Right ventricle myocardium inferior (tissue), 1 donor: ENCODE results near the gene SGPP1. TPM values are rescaled to one million over a fixed set of nuclear protein-coding genes. Genes with fewer than 3 reads are reported as not detected.
"Not testable (repeated sequence)": the region's sequence is repeated elsewhere in the genome, so short reads cannot be mapped to it uniquely, and the experiment has no call there.

Experiments used
- ATAC-seq: fragments of 200-7000 bp; cut with Tn5 transposase; one replicate; pipeline ENCODE4 v1.9.1; 2020; ENCODE audit warnings: mild to moderate bottlenecking, moderate library complexity
- DNase-seq: peaks from one replicate; pipeline ENCODE4 v3.0.0; 2021; ENCODE audit errors: missing footprints
- intact Hi-C: fragments of 100-400 bp; cut with DNase I; formaldehyde crosslinking; loops from one replicate; pipeline ENCODE4 v1.11.0; 2022
- long read RNA-seq: library from polyadenylated mRNA; unstranded; transcript quantifications from one replicate; pipeline ENCODE4 v2.0.0, GENCODE V29; 2021
- total RNA-seq: library from RNA; stranded (reverse); fragmentation: NEBNext Ultra II Directional; extraction: Animal tissue kit (Norgen Biotek cat#: 25700); gene quantifications from one replicate; pipeline ENCODE4 v1.2.1, GENCODE V29; 2021
- donor health status: DM: no; HTN: yes; CAD: no; lungs with severe emphysema.

SGPP1 gene, protein sequence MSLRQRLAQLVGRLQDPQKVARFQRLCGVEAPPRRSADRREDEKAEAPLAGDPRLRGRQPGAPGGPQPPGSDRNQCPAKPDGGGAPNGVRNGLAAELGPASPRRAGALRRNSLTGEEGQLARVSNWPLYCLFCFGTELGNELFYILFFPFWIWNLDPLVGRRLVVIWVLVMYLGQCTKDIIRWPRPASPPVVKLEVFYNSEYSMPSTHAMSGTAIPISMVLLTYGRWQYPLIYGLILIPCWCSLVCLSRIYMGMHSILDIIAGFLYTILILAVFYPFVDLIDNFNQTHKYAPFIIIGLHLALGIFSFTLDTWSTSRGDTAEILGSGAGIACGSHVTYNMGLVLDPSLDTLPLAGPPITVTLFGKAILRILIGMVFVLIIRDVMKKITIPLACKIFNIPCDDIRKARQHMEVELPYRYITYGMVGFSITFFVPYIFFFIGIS
- 5.4 TPM for total RNA-seq
- long read RNA-seq, transcript SGPP1-201 (3 exons, 3,312 nt) = major isoform, 6 of 7 reads
- long read RNA-seq, partial matches to known transcripts = 0 of 7 reads
- long read RNA-seq, other reads (novel, unspliced or antisense) = 1 of 7 reads

GRCh38 chr14:63727736-63728728 lies at the start of gene SGPP1:
TSS of gene SGPP1 (minus strand) at chr14:63728065. CDS start at chr14:63727944, 121 bp downstream.
- intact Hi-C loops = loop anchor here (5.0 kb wide), 1 partner anchor 86 kb away; the partner anchor contains the start of gene WDR89

DNA sequence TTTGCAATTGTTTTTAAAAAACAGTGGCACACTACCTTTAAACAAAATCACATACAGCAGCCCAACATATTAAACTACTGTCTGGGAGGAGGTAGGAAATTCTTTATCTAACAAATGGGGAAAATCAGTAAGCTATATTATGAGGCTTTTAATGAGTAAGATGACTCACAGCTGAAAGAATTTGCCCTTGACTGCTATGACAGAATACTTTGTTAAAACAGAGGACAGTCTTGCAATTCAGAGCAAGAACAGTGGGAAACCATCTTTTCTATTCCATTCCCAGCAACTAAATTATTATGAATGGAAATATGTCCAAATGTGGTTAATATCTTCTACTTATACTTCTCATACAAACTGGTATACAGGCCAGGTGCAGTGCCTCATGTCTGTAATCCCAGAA lies 49.2 kb upstream of the SGPP1 start:
- ATAC-seq = no peak
- intact Hi-C loops = no loop called here

More at GRCh38 chr14:63727736-63728728, at the start of gene SGPP1:
- ATAC-seq (peak; percentile 96), DNase-seq (peak; percentile 93)

DNA sequence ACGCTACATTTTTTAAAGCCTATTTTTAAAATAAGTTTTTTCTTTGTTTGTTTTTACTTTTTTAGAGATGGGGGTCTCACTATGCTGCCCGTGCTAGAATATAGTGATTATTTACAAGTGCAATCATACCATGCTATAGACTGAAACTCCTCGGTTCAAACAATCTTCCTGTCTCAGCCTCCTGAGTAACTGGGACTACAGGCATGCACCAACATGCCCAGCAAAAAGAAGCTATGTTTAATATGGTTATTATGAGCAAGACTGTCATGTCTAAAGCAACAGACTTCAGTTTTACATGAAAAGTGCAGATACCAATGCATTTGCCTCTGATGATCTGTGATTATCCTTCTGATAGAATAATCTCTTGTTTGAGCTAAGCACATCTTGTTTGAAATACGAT lies 45.6 kb upstream of the SGPP1 start:
- intact Hi-C loops = no loop called here
- ATAC-seq (no peak), DNase-seq (no peak)

More for the DNA sequence above, 49.2 kb upstream of the SGPP1 start:
- no peak for DNase-seq

- no peak for DNase-seq
- no peak for ATAC-seq
- intact Hi-C loops = no loop called here
Observed at GRCh38 chr14:63770187-63770807, 42.4 kb upstream of the SGPP1 start.

- intact Hi-C loops = loop anchor here (5.0 kb wide), 1 partner anchor 379 kb away; no protein-coding TSS in a partner anchor
- no peak for ATAC-seq
- no peak for DNase-seq
Observed at GRCh38 chr14:63766611-63767010, 38.7 kb upstream of the SGPP1 start.

- intact Hi-C loops = loop anchor here (5.0 kb wide), 1 partner anchor 377 kb away; no protein-coding TSS in a partner anchor
- DNase-seq (no peak), ATAC-seq (no peak)
Observed at GRCh38 chr14:63764620-63765139, 36.8 kb upstream of the SGPP1 start.

- intact Hi-C loops = no loop called here
- DNase-seq (no peak), ATAC-seq (no peak)
Observed at GRCh38 chr14:63764103-63764502, 36.2 kb upstream of the SGPP1 start.

GRCh38 chr14:63761351-63762117 lies 33.7 kb upstream of the SGPP1 start:
- no peak for ATAC-seq
- intact Hi-C loops = no loop called here

DNA sequence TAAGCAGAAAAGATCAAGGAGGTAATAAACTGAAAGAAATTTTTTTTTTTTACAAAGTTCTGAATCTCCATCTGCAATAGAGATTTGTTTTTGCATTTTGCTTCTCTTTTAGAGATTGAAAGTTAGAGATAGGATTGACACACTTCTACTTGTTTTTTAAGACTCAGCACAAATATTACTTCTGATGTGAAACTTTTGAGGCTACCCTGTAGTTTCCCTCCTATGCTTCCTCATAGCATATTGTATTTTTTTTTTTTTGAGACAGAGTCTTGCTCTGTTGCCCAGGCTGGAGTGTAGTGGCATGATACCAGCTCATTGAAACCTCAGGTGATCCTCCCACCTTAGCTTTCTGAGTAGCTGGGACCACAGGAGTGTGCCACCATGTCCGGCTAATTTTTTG lies 32.1 kb upstream of the SGPP1 start:
- ATAC-seq (no peak), DNase-seq (no peak)
- intact Hi-C loops = no loop called here

More at GRCh38 chr14:63761351-63762117, 33.7 kb upstream of the SGPP1 start:
- DNase-seq = no peak

DNA sequence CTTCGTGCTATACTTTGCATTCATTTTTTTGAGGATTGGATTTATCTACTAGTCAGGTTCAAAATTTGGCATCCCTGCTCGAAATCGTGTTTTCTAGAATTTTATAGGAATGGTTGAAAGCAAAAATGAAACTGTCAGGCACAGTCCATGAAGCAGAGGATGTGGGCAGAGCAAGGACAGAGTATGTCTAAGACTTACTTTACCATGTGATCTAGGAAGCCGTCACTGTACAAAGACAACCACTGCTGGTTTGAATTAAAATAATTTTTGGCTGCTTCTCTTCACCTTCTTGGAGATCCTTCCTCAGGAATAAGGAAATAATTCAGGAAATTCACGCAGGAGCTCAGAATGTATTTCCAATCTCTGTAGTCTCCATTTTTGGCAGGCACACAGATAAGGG lies 31.6 kb upstream of the SGPP1 start:
- no peak for ATAC-seq
- DNase-seq = no peak
- intact Hi-C loops = no loop called here

DNA sequence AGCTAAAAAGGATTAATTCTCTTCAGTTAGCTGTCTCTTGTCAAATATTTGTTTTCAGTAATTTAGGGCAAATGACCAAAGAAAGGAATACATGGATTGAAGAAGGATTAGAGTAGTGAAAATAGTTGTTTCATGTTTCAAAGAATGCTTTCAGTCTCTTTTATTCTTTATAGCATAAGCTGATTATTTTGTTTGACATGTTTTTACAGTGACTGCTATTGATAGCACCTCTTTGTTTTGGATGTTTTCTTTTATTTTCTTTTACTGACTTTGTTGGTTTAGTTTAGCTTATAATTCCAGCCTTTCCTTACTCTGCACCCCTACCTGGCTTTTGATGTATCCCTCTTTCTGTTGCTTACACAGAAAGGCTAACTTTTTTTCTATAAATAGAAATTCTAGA lies 29.3 kb upstream of the SGPP1 start:
- intact Hi-C loops = no loop called here
- DNase-seq = no peak
- no peak for ATAC-seq

- ATAC-seq (no peak), DNase-seq (no peak)
- intact Hi-C loops = no loop called here
Observed at GRCh38 chr14:63752449-63753169, 24.7 kb upstream of the SGPP1 start.

GRCh38 chr14:63751076-63751475 lies 23.2 kb upstream of the SGPP1 start:
- intact Hi-C loops, DNase-seq, ATAC-seq: not testable (repeated sequence)

DNA sequence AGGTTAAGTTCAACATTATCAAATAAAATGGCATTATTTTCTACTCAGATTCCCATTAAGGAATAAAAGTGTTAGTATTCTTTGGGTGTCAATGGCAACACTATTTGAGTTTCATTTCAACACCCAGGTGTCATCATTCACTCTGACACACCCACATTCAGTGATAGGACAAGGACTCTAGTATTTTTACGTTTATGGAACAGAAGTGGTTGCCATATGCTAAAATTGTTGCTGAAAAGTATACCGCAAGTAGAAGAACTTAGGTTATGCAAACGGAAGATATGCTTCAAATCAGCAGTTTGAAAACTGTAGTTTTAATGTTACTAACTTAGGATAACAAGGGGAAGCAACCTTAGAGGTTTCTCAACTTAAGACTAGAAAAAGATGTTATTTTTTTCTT lies 20.0 kb upstream of the SGPP1 start:
- no peak for DNase-seq
- no peak for ATAC-seq
- intact Hi-C loops = no loop called here

DNA sequence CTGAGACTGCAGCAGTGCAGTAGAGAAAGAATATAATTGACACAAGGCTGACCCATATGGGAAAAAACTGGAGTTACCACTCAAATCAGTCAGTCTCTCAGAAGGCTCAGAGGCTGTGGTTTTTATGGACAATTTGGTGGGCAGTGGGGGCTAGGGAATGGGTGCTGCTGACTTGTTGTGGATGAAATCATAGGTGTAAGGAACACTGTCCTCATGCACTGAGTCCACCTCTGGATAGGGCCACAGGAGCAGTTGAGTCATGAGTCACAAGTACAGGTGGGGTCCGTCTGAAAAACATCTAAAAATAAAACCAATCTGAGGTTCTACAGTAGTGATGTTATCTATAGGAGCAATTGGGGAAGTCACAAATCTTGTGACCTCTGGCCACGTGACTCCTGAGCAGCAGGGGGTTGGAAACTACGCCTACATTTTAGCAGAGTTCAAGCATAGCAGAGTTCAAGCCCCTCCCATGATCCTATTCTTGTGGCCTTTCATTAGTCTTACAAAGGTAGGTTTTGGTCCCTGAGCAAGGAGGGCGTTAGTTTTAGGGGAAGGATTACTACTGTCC lies 18.1 kb upstream of the SGPP1 start:
- intact Hi-C loops = no loop called here
- ATAC-seq (no peak), DNase-seq (no peak)

- intact Hi-C loops = no loop called here
- no peak for DNase-seq
- ATAC-seq = no peak
Observed at GRCh38 chr14:63745272-63745671, 17.4 kb upstream of the SGPP1 start.

GRCh38 chr14:63737582-63738006 lies 9.7 kb upstream of the SGPP1 start:
- intact Hi-C loops = no loop called here
- ATAC-seq (no peak), DNase-seq (no peak)
